ENCODE measurements around the gene DNAH14.
"Not testable (repeated sequence)": the region's sequence is repeated elsewhere in the genome, so short reads cannot be mapped to it uniquely, and the experiment has no call there.

Gene DNAH14

GRCh38 chr1:225257081-225257480, 327.6 kb downstream of the DNAH14 start:
- DNase-seq (ENCODE audit: low read depth): no peak

DNA sequence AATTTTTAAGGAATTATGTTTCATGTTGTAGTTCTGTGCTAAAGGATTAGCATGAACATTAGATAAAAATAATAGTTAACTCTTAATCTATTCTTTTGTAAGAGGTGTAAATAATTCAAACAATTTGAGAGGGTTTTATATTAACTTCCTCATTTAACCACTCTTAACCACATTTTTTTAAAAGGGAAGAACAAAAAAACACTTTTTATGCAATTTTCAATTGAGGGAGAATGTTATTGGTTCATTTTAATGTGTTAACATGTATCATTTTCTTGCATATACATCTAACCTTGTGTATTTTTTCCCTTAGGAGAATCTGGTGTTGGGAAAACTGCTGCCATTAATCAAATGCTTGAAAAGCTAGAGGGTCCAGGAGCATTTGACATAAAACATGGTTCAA, 329.3 kb downstream of the DNAH14 start:
- no peak for DNase-seq (ENCODE audit: low read depth)

DNA sequence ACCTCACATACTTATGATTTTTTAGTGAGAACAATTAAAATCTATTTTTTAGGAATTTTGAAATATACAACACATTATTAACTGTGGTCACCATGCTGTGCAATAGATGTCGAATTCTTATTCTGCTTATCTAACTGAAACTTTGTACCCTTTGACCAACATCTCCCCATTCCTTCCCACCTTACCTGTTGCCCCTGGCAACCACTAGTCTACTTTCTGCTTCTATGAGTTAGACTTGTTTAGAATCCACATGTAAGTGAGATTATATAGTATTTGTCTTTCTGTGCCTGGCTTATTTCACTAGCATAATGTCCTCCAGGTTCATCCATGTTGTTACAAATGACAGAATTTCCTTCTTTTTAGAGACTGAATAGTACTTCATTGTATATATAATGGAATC, 330.1 kb downstream of the DNAH14 start:
- no peak for DNase-seq (ENCODE audit: low read depth)

DNA sequence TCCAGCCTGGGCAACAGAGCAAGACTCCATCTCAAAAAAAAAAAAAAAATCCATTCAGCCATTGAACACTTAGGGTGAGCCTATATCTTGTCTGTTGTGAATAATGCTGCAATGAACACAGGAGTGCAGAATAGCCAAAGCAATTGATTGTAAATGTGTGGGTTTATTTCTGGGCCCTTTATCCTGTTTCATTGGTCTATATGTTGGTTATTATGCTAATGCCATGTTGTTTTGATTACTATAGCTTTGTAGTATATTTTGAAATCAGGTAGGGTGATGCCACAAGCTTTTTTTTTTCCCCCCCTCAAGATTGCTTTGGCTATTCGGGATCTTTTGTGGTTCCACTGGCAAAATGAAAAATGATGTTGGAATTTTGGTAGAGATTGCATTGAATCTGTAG, 330.8 kb downstream of the DNAH14 start:
- no peak for DNase-seq (ENCODE audit: low read depth)

- DNase-seq (ENCODE audit: low read depth): no peak
These were observed 348.0 kb downstream of the DNAH14 start for GRCh38 chr1:225277445-225277844.

- DNase-seq (ENCODE audit: low read depth): no peak
These were observed 351.1 kb downstream of the DNAH14 start for GRCh38 chr1:225280563-225280962.

- no peak for DNase-seq (ENCODE audit: low read depth)
These were observed 360.8 kb downstream of the DNAH14 start for GRCh38 chr1:225290244-225290643.

- no peak for DNase-seq (ENCODE audit: low read depth)
These were observed 370.1 kb downstream of the DNAH14 start for GRCh38 chr1:225299624-225300023.

DNA sequence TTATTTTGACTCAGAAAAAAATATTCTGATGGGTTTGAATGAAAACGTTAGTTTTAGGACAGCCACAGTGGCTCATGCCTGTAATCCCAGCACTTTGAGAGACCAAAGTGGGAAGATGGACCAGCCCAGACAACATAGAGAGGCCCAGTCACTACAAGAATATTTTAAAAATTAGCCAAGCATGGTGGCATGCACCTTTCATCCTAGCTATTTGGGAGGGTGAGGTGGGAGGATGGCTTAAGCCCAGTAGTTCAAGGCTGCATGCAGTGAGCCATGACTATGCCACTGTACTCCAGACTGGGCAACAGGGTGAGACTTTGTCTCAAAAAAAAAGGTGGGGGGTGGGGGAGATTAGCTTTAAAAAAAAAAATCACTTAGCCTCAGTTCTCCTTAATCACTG, 370.9 kb downstream of the DNAH14 start:
- no peak for DNase-seq (ENCODE audit: low read depth)

GRCh38 chr1:225304996-225305395, 375.5 kb downstream of the DNAH14 start:
- DNase-seq (ENCODE audit: low read depth): no peak

DNA sequence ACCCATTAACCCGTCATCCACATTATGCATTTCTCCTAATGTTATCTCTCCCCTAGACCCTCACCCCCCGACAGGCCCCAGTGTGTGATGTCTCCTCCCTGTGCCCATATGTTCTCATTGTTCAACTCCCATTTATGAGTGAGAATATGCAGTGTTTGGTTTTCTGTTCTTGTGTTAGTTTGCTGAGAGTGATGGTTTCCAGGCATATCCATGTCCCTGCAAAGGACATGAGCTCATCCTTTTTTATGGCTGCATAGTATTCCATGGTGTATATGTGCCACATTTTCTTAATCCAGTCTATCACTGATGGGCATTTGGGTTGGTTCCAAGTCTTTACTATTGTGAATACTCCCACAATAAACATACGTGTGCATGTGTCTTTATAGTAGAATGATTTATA, 381.1 kb downstream of the DNAH14 start:
- DNase-seq (ENCODE audit: low read depth): not testable (repeated sequence)

GRCh38 chr1:225318706-225319575, 389.5 kb downstream of the DNAH14 start:
- peak; percentile 24 for DNase-seq (ENCODE audit: low read depth)

GRCh38 chr1:225319871-225320270, 390.4 kb downstream of the DNAH14 start:
- DNase-seq (ENCODE audit: low read depth): peak; percentile 16

DNA sequence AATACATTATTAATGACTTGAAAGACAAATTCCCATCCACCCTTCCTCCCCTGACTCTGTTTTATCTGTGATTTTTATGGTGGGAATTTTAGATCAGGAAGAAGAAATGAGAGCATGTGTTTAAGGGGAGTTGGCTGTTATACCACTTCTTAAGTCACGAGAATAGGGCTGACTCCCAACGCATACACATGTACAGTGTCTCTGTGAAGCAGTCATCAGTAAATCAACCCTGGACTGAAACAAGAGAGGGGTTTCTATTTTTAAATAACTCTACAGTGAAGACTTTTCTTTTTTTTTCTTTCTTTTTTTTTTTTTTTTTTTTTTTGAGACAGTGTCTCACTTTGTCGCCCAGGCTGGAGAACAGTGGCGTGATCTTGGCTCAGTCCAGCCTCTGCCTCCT, 392.3 kb downstream of the DNAH14 start:
- DNase-seq (ENCODE audit: low read depth): no peak

GRCh38 chr1:225329041-225329440, 399.6 kb downstream of the DNAH14 start:
- DNase-seq (ENCODE audit: low read depth): no peak

DNA sequence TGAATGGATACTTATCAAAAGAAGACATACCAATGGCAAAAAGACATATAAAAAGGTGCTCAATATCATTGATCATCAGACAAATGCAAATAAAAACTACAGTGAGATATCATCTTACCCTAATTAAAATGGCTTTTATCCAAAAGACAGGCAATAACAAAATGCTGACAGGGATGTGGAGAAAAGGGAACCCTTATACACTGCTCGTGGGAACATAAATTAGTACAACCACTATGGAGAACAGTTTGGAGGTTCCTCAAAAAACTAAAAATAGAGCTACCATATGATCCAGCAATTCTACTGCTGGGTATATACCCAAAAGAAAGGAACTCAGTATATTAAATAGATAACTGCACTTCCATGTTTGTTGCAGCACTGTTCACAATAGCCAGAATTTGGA, 400.5 kb downstream of the DNAH14 start:
- not testable (repeated sequence) for DNase-seq (ENCODE audit: low read depth)

- no peak for DNase-seq (ENCODE audit: low read depth)
These were observed 403.2 kb downstream of the DNAH14 start for GRCh38 chr1:225332686-225333085.

DNA sequence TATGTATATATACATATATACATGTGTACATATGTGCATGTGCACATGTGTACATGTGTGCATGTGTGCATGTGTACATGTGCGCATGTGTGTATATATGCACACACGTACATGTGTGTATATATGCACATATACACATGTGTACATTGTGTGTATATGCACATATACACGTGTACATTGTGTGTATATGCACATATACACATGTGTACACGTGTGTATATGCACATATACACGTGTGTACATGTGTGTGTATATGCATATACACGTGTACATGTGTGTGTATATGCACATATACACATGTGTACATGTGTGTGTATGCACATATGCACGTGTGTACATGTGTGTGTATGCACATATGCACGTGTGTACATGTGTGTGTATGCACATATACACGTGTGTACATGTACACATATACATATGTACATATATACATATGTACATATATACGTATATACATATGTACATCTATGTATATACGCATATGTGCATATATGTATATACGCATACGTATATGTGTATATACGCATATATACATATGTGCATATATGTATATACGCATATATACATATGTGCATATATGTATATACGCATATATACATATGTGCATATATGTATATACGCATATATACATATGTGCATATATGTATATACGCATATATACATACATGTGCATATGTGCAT, 405.8 kb downstream of the DNAH14 start:
- DNase-seq (ENCODE audit: low read depth): not testable (repeated sequence)

GRCh38 chr1:225338545-225338944, 409.1 kb downstream of the DNAH14 start:
- no peak for DNase-seq (ENCODE audit: low read depth)

GRCh38 chr1:225341642-225342041, 412.2 kb downstream of the DNAH14 start:
- no peak for DNase-seq (ENCODE audit: low read depth)

- DNase-seq (ENCODE audit: low read depth): no peak
These were observed 413.2 kb downstream of the DNAH14 start for GRCh38 chr1:225342695-225343094.

DNA sequence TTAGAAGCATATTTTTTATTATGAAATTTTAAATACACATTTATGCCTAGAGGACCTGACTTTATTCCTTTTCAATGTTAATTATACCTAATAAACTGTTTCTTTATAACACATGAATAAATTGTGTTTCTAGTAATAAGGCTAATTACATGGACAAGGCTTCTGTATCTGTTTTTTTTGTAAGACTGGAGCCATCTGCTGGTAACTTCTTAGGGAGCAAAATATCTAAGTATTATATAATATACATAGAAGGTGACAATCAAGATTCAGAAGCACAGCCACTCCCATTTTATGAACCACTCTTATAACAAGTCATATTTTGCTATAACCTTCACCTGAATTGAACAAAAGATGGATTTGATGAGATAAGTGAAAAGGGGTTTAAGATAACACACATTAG, 414.1 kb downstream of the DNAH14 start:
- DNase-seq (ENCODE audit: low read depth): no peak

- no peak for DNase-seq (ENCODE audit: low read depth)
These were observed 417.7 kb downstream of the DNAH14 start for GRCh38 chr1:225347123-225347683.

Measured in fibroblast of gingiva (primary cell).